ENCODE results near the gene IRF5. TPM values are rescaled to one million over a fixed set of nuclear protein-coding genes. Genes with fewer than 3 reads are reported as not detected.
A peak's percentile ranks its signal among the peaks of the same experiment; 100 is the strongest.

The IRF5 gene
- polyA plus RNA-seq, 1 donor (not counting 4 experiments of a cell fraction or from before 2014, with no cell fraction given): 0.88 TPM

DNA sequence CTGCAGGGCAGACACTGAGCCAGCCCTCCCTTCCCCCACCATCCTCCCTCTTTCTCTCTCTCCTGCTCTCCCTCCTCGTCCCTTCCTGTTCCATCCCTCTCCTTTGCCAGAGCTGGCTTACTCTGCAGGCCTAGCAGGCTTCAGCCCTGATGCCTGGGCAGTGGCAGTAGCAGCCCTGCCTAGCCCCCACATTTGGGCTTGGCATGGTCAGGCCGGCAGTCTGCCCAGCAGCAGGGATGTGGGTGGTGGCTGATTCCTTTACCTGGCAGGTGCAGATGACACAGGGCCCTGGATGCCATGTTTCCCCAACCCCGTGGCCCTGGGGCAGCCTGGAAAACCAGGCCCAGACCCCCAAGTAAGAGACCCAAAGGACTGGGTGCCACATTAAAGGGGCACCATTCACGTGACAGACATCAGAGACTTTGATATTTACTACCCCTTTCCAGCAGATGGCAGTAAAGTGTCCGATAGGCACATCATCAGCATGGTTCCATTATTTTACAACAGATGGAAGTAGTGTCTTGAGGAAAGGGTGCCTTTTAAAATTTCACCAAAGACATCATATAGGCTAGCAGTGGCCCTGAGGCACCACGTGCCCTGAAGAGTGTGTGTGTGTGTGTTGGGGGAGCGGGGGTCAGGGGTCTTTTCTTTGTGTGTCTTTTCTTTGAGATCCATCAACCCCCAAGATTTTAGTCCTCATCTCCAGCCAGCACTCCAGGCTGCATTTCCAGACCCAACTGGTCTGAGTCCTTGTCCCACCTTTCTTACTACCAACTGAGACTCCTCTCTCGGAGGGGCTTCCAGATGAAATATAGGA is 33.1 kb upstream of the IRF5 start:
- Histone ChIP-seq H2AFZ (ENCODE audit: control insufficient read depth, low read length) (no peak overlapping the region), H3K4me2 (ENCODE audit: control insufficient read depth, extremely low read depth, insufficient read depth, low read depth, low read length) (no peak overlapping the region), H3K4me1 (ENCODE audit: control insufficient read depth, extremely low read depth, insufficient read depth, low read length) (peaks cover 5% of the 10 kb centered on the region), H3K9me3 (ENCODE audit: control insufficient read depth, low read depth, low read length) (no peaks in the 10 kb centered on the region), H3K27me3 (ENCODE audit: control insufficient read depth, extremely low read depth, insufficient read depth, low read length) (peaks cover 13% of the 10 kb centered on the region), H4K20me1 (ENCODE audit: control insufficient read depth, extremely low read depth, insufficient read depth, low read length) (no peaks in the 10 kb centered on the region), H3K4me3 (ENCODE audit: control insufficient read depth in 2 of 3, extremely low read depth in 1 of 3, insufficient read depth in 2 of 3, low read depth in 1 of 3, low read length in 3 of 3) (no peak overlapping the region), H3K27ac (ENCODE audit: control insufficient read depth, insufficient read depth, low read length) (no peak overlapping the region), H3K9me1 (ENCODE audit: control insufficient read depth, extremely low read depth, insufficient read depth, low read length) (no peaks in the 10 kb centered on the region), H3K79me2 (ENCODE audit: control insufficient read depth, insufficient read depth, low read length) (no peaks in the 10 kb centered on the region), H3K36me3 (ENCODE audit: control insufficient read depth in 2 of 2, extremely low read depth in 1 of 2, insufficient read depth in 2 of 2, low read length in 2 of 2) (no peaks in the 10 kb centered on the region), H3K9ac (ENCODE audit: control insufficient read depth, extremely low read depth, insufficient read depth, low read length) (no peak overlapping the region)
- dilution Hi-C loops (cut with MboI; ENCODE audit: extremely low pct_ligation_motif_present, low sequenced_read_pairs): no loop called here
- FAIRE-seq (peak; percentile 5), DNase-seq (ENCODE audit: low read depth, low spot score) (no peak)
- TF ChIP-seq, protein P1, sequence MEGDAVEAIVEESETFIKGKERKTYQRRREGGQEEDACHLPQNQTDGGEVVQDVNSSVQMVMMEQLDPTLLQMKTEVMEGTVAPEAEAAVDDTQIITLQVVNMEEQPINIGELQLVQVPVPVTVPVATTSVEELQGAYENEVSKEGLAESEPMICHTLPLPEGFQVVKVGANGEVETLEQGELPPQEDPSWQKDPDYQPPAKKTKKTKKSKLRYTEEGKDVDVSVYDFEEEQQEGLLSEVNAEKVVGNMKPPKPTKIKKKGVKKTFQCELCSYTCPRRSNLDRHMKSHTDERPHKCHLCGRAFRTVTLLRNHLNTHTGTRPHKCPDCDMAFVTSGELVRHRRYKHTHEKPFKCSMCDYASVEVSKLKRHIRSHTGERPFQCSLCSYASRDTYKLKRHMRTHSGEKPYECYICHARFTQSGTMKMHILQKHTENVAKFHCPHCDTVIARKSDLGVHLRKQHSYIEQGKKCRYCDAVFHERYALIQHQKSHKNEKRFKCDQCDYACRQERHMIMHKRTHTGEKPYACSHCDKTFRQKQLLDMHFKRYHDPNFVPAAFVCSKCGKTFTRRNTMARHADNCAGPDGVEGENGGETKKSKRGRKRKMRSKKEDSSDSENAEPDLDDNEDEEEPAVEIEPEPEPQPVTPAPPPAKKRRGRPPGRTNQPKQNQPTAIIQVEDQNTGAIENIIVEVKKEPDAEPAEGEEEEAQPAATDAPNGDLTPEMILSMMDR (optimal IDR thresholded peaks at IDR 0.05 in 1 of 3, IDR thresholded peaks at IDR 0.05 in 1 of 3, conservative IDR thresholded peaks at IDR 0.05 in 1 of 3; ENCODE audit: extremely low read depth in 1 of 3, insufficient read depth in 2 of 3, low read length in 3 of 3): peak; percentile 68 to 69 (median 69)
- no peak for TF ChIP-seq EZH2 (IDR thresholded peaks at IDR 0.05; ENCODE audit: low read length)

DNA sequence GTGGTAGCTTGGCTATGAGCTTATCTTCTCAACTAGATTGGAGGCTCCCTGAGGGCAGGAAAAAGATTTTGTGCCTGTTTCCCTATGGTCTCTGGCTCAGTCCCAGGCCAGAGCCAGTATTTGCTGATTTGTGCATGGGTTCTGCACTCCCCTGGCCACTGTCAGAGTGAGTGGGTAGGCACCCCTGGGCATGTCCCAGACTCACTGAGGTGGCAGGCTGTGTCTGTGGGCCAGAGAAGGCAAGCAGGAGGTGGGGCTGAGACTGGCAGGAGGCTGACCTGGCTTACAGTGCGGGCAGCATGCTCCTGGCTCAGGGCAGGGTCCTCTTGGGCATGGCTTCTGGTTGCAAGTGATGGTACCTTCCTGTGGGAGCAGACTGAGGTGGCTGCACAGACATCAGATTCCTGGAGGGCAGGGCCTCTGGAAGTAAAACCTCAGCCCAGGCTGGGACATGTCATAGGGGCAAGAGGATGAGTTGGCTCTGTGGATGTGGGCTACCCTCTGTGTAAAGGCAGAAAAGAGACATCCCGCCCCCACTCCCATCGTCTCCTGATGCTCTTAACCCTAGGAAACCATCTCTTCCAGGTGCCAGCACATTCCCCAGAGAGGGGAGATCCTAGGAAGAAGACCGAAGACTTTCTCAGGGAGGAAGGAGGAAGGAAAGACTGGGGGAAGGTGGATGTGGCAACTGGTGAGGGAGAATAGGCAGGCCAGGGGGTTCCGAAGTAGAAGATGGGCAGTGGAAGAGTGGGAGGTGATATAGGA is 31.5 kb upstream of the IRF5 start:
- Histone ChIP-seq H3K27ac (ENCODE audit: control insufficient read depth, insufficient read depth, low read length) (no peak overlapping the region), H3K9me3 (ENCODE audit: control insufficient read depth, low read depth, low read length) (no peaks in the 10 kb centered on the region), H3K27me3 (ENCODE audit: control insufficient read depth, extremely low read depth, insufficient read depth, low read length) (peaks cover 29% of the 10 kb centered on the region), H3K79me2 (ENCODE audit: control insufficient read depth, insufficient read depth, low read length) (no peaks in the 10 kb centered on the region), H4K20me1 (ENCODE audit: control insufficient read depth, extremely low read depth, insufficient read depth, low read length) (no peaks in the 10 kb centered on the region), H3K9ac (ENCODE audit: control insufficient read depth, extremely low read depth, insufficient read depth, low read length) (no peak overlapping the region), H3K9me1 (ENCODE audit: control insufficient read depth, extremely low read depth, insufficient read depth, low read length) (no peaks in the 10 kb centered on the region), H3K36me3 (ENCODE audit: control insufficient read depth in 2 of 2, extremely low read depth in 1 of 2, insufficient read depth in 2 of 2, low read length in 2 of 2) (no peaks in the 10 kb centered on the region), H2AFZ (ENCODE audit: control insufficient read depth, low read length) (no peak overlapping the region), H3K4me2 (ENCODE audit: control insufficient read depth, extremely low read depth, insufficient read depth, low read depth, low read length) (no peak overlapping the region), H3K4me3 (ENCODE audit: control insufficient read depth in 2 of 3, extremely low read depth in 1 of 3, insufficient read depth in 2 of 3, low read depth in 1 of 3, low read length in 3 of 3) (no peak overlapping the region), H3K4me1 (ENCODE audit: control insufficient read depth, extremely low read depth, insufficient read depth, low read length) (peaks cover 5% of the 10 kb centered on the region)
- FAIRE-seq (peak; percentile 81), DNase-seq (ENCODE audit: low read depth, low spot score) (no peak)
- dilution Hi-C loops (cut with MboI; ENCODE audit: extremely low pct_ligation_motif_present, low sequenced_read_pairs): no loop called here
- TF ChIP-seq, protein P1 (optimal IDR thresholded peaks at IDR 0.05 in 1 of 3, IDR thresholded peaks at IDR 0.05 in 1 of 3, conservative IDR thresholded peaks at IDR 0.05 in 1 of 3; ENCODE audit: extremely low read depth in 1 of 3, insufficient read depth in 2 of 3, low read length in 3 of 3): no peak
- TF ChIP-seq EZH2 (IDR thresholded peaks at IDR 0.05; ENCODE audit: low read length): no peak
